Right lobe of liver (tissue), 6 donors: ENCODE measurements around the gene PDE7B. TPM values are rescaled to one million over a fixed set of nuclear protein-coding genes. Genes with fewer than 3 reads are reported as not detected.

Experiments
- ATAC-seq, 4 donors: fragments of 200-7000 bp; cut with Tn5 transposase; one replicate each; pipeline ENCODE4 v1.9.1; 2020; ENCODE audit warnings: mild to moderate bottlenecking in 4 of 4, moderate library complexity in 4 of 4
- DNase-seq, 3 donors: peaks; one replicate each; pipeline ENCODE4 v3.0.0-alpha.2; 2020
- H3K27ac ChIP-seq, 3 donors: fragments of 200-600 bp; one replicate each; pipeline ENCODE4 v1.8.0; 2022
- H3K27me3 ChIP-seq, 2 donors: fragments of 200-600 bp; one replicate each; pipeline ENCODE4 v1.8.0; 2022
- H3K36me3 ChIP-seq, 4 donors: fragments of 200-600 bp; sonication (generic) in 1 of 4; one replicate each; pipeline versions ENCODE4 v1.5.1 to v1.8.0; 2017 to 2022; ENCODE audit warnings: control low read depth in 1 of 4
- H3K4me1 ChIP-seq, 4 donors: fragments of 200-600 bp; sonication (generic) in 1 of 4; one replicate each; pipeline versions ENCODE4 v1.5.1 to v1.8.0; 2017 to 2022; ENCODE audit warnings: control low read depth in 1 of 4
- H3K4me3 ChIP-seq, 3 donors: fragments of 200-600 bp; one replicate each; pipeline ENCODE4 v1.8.0; 2022
- H3K9me3 ChIP-seq, 4 donors: fragments of 200-600 bp; sonication (generic) in 1 of 4; one replicate each; pipeline versions ENCODE4 v1.5.1 to v1.8.0; 2017 to 2022; ENCODE audit warnings: control low read depth in 1 of 4
- POLR2A ChIP-seq: fragments of 450-650 bp; IDR thresholded peaks from one replicate; pipeline ENCODE4 v1.6.1; 2017; ENCODE audit warnings: antibody characterized with exemption, mild to moderate bottlenecking
- WGBS: methylation state at CpG from one replicate; pipeline ENCODE4 v1.1.6; 2018; ENCODE audit warnings: low coverage, low lambda C conversion rate; ENCODE audit not compliant: insufficient coverage; ENCODE audit errors: missing lambda C conversion rate; 5-methylcytosine and 5-hydroxymethylcytosine counted together
- intact Hi-C, 2 donors: fragments of 100-400 bp; cut with DNase I; formaldehyde crosslinking; loops; one replicate each; pipeline versions ENCODE4 v1.11.2 to v1.14.1; 2022
- total RNA-seq, 6 experiments: library from RNA; depleted of rRNA in 2 of 6; stranded (reverse); fragments of >200 nt in 2 of 6; fragmentation: NEBNext Ultra II Directional in 3 of 6; extraction: Animal tissue kit (Norgen Biotek cat#: 25700) in 3 of 6; gene quantifications; one replicate each; pipeline versions ENCODE4 v1.1.0 to v1.2.4, GENCODE V29; 2016 to 2023
- TF ChIP-seq, protein P1 (sequence below), 4 donors: fragments of 200-600 bp in 3 of 4; fragments of 450-650 bp in 1 of 4; IDR thresholded peaks; one replicate each; pipeline versions ENCODE4 v1.5.1 to v1.8.0; 2016 to 2022; ENCODE audit warnings: antibody characterized with exemption in 4 of 4, mild to moderate bottlenecking in 2 of 4
- donor health status: DM: no; HTN: yes; CAD: no.
- donor health status: DM: no; HTN: no; CAD: no.
- donor health status: DM: no; HTN: no; CAD: no.
- donor health status: DM: no; HTN: yes; CAD: no.
- donor health status: DM: no; HTN: yes; CAD: no.

PDE7B gene
- total RNA-seq, 6 experiments from 2014 or later: 1.1 to 5.1 (median 1.9) TPM

DNA sequence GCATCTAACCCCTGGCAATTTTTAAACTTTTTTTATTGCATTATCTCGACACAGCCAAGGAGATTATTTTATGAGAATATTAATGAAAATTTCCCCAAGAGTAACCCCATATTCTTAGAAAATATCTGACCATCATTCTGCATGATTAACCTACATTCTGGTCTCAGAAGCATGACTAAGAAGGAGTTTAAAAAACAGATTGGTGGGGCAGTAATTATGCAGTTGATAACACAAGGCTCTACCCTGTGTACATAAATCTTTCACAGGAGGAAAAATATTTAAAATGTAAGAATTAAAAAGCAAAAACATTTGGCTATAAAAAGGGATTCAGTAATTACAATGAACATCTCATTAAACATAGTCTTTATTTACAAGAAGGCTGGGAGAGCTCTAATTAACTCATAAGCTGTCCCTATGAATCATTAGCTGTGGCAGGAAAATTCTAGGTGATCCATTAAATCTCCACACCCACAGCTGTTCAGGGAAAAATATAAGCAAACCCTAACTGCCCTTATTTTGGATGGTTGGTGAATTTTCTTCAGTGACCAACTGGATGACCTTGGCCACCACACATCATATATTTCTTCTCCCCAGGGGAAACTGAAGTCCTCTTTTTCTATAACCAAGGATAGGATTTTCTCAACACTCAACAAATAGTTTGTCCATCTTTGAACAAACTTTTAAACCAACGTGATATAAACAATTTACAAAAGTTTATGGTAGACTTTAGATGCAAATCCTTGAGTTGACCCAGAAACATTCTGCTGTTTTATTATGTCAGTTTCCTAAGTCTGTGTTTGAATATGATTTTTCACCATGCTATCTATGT, 59.5 kb downstream of the PDE7B start:
- H3K27me3 ChIP-seq: no peaks in the 10 kb centered on the region
- DNase-seq (no peak), ATAC-seq (no peak)
- H3K9me3 ChIP-seq: no peaks in the 10 kb centered on the region
- no peak overlapping the region for H3K27ac ChIP-seq
- 47% methylated on average over 2 of the region's 2 CpGs for WGBS
- no peak overlapping the region for H3K4me3 ChIP-seq
- no peak for TF ChIP-seq POLR2A
- TF ChIP-seq, protein P1, sequence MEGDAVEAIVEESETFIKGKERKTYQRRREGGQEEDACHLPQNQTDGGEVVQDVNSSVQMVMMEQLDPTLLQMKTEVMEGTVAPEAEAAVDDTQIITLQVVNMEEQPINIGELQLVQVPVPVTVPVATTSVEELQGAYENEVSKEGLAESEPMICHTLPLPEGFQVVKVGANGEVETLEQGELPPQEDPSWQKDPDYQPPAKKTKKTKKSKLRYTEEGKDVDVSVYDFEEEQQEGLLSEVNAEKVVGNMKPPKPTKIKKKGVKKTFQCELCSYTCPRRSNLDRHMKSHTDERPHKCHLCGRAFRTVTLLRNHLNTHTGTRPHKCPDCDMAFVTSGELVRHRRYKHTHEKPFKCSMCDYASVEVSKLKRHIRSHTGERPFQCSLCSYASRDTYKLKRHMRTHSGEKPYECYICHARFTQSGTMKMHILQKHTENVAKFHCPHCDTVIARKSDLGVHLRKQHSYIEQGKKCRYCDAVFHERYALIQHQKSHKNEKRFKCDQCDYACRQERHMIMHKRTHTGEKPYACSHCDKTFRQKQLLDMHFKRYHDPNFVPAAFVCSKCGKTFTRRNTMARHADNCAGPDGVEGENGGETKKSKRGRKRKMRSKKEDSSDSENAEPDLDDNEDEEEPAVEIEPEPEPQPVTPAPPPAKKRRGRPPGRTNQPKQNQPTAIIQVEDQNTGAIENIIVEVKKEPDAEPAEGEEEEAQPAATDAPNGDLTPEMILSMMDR (IDR thresholded peaks at IDR 0.05): no peak
- H3K4me1 ChIP-seq: no peaks in the 10 kb centered on the region
- H3K36me3 ChIP-seq: no peaks in the 10 kb centered on the region
- intact Hi-C loops: no loop called here

DNA sequence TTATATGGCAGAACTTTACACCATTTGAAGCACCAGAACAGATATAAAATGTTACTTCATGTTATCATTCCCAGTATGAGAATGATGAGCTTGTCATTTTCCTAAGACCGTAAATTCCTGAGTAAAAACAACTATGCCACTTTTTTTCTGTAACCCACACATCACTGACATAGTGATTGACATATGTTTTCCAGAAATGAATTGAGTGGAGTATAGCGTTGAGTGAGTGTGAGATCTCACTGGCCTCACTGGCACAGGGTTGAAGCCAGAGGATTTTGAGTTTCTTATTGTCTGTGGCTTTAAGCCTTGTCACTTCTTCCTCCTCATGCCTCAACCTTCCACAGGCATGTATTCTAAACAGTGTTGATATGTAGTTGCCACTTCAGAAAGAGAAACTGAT, 62.3 kb downstream of the PDE7B start:
- DNase-seq: no peak
- no peak for ATAC-seq
- no peaks in the 10 kb centered on the region for H3K27me3 ChIP-seq
- TF ChIP-seq, protein P1 (IDR thresholded peaks at IDR 0.05): no peak
- TF ChIP-seq POLR2A: no peak
- H3K4me1 ChIP-seq: no peaks in the 10 kb centered on the region
- no peak overlapping the region for H3K27ac ChIP-seq
- intact Hi-C loops: no loop called here
- H3K36me3 ChIP-seq: peaks cover 0 to 4% (median 0%) of the 10 kb centered on the region in 4 donors
- 91% methylated on average over 2 of the region's 2 CpGs for WGBS
- no peak overlapping the region for H3K4me3 ChIP-seq
- no peaks in the 10 kb centered on the region for H3K9me3 ChIP-seq

DNA sequence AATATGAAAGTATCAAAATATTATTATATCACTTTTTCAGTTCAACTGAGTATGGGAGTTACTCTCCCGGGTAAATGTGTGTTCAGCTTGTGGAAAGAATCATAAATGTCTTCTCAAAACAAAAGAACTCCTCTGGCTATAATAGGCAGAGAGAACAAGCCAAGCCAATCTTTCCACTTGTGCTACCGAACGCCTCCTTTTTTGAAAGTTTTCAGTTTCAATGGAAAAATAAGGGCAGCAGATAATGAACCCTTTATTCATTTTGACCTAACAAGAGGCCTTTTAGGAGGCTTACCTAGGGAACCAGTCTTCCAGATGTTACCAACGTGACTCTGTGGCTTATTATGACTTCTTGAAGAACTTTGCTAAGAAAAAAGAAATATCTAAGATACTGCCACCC, 67.5 kb downstream of the PDE7B start:
- ATAC-seq: no peak
- 77% methylated on average over 4 of the region's 4 CpGs for WGBS
- H3K4me3 ChIP-seq: no peak overlapping the region
- peaks cover 0 to 4% (median 0%) of the 10 kb centered on the region in 4 donors for H3K36me3 ChIP-seq
- TF ChIP-seq POLR2A: no peak
- TF ChIP-seq, protein P1 (IDR thresholded peaks at IDR 0.05): no peak
- no peaks in the 10 kb centered on the region for H3K4me1 ChIP-seq
- no peaks in the 10 kb centered on the region for H3K9me3 ChIP-seq
- H3K27ac ChIP-seq: no peak overlapping the region
- intact Hi-C loops: no loop called here
- no peak for DNase-seq
- no peaks in the 10 kb centered on the region for H3K27me3 ChIP-seq

DNA sequence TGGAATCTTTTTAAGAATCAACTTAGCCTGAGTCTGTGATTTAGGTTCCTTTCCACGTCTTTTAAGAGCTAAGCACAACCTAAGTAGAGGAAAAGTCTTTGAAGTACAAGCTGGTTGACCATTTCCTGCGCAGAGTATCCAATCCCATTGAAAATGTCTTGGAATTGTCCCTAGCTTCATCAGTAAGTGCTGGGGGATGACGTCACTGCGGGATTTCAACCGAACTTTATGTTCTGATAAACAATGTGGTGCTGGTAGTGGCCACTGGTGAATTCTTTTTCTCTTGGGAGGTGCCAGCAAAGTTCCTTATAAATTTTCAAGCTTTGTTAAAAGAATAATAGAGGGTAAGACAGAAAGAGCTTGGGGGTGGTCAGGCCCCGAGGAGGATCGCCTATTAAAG, 69.2 kb downstream of the PDE7B start:
- Histone ChIP-seq H3K27me3 (no peaks in the 10 kb centered on the region), H3K4me3 (no peak overlapping the region), H3K4me1 (no peaks in the 10 kb centered on the region), H3K27ac (no peak overlapping the region), H3K36me3 (peaks cover 0 to 4% (median 0%) of the 10 kb centered on the region in 4 donors), H3K9me3 (no peaks in the 10 kb centered on the region)
- TF ChIP-seq, protein P1 (IDR thresholded peaks at IDR 0.05): no peak
- no peak for TF ChIP-seq POLR2A
- intact Hi-C loops: no loop called here
- ATAC-seq (no peak), DNase-seq (no peak)
- WGBS: 82% methylated on average over 7 of the region's 7 CpGs
